ENCODE measurements around the gene GFOD2.

- TF ChIP-seq CTCF (IDR thresholded peaks at IDR 0.05): no peak
- TF ChIP-seq POLR2A (IDR thresholded peaks at IDR 0.05): no peak
Observed at GRCh38 chr16:67651847-67652246, 67.3 kb downstream of the GFOD2 start.

All from heart left ventricle (tissue), 13 donors.